Hematopoietic multipotent progenitor cell treated with erythropoietin and hydrocortisone succinate and interleukin-3 and kit ligand, for 6 days (in vitro differentiated cells): ENCODE measurements around the gene EFCAB6.
"Not testable (repeated sequence)": the region's sequence is repeated elsewhere in the genome, so short reads cannot be mapped to it uniquely, and the experiment has no call there.

Source experiments
- DNase-seq: peaks from one replicate; pipeline ENCODE4 v3.0.0-alpha.2; 2015

Gene EFCAB6

DNA sequence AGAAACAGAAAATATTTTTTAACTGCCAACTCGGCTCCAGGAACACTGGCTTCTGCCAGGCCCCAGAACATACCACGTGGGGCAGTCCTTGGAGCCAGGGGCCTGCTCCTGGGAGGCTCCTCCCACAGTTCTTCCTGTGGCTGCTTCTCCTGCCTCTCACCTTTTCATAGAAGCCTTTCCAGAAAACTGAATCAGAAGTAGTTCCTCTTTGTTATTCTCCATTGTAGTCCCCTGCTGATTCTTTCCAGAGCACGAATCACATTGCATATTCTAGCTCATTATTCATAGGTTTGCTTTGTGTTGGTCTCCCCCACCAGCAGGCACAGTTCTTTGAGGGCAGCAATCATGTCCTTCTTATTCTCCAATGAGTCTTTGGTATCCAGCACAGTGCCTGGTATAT, 106.0 kb downstream of the EFCAB6 start:
- DNase-seq: no peak

DNA sequence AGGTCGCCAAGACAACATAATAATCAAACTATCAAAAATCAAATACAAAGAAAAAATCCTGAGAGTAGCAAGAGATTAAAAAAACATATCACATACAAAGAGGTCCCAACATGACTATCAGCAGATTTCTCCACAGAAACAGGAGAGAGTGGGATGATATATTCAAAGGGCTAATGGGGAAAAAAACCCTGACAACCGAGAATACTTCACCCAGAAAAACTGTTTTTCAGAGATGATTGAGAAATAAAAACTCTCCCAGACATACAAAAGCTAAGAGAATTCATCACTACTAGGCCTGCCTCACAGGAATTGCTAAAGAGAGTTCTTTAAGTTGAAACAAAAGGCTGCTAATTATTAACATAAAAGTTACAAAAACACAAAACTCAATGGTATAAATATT, 108.1 kb downstream of the EFCAB6 start:
- no peak for DNase-seq

DNA sequence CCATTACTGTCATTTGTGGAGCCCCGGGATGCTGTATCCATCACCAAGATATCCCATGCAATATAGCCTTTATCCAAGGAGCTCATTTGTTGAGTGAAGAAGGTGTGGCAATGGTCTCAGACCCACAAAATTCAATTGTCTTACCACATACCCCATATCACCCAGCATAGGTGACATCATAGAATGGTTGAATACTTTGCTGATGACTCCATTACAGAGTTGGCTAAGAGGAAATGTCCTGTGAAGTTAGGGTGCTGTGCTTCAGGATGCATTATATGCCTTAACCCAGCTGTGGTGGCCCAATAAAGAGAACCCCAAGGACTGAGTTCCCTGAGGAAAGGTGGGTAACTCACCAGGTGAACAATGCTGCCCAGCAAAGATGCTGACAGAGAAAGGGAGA, 113.7 kb downstream of the EFCAB6 start:
- DNase-seq: no peak

DNA sequence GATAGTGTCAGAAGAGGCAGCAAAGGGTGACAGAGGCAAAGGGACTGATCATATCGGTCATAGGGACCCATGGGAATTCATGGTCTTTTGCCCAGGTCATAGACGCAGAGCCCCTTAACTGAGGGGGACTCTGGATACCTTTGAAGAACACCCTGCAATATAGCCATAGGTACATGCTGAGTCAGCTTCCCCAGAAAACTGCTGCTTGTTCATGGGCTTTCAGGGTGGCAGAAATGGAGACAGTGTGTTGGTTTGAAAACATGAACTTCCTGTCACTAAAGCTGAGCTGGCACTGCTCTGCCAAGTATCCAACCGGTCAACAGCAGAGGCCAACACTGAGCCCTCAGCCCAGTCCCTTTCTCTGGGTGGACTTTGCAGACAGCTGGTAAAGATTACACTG, 114.2 kb downstream of the EFCAB6 start:
- no peak for DNase-seq

DNA sequence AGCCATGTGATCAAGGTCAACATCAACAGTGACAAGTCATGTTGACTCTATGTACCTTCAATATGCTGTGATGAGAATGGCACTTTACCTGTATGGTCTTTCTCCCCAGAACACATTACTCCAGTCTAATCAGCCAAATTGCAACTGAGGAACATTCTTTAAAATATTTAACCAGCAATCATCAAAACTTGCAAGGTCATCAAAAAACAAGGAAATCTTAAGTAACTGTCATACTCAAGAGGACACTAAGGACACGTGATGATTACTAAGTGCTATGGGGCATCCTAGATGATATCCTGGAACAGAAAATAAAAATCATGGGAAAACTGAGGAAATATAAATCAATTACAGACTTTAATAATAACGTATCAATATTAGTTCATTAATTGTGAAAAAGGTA, 118.9 kb downstream of the EFCAB6 start:
- DNase-seq: no peak

DNA sequence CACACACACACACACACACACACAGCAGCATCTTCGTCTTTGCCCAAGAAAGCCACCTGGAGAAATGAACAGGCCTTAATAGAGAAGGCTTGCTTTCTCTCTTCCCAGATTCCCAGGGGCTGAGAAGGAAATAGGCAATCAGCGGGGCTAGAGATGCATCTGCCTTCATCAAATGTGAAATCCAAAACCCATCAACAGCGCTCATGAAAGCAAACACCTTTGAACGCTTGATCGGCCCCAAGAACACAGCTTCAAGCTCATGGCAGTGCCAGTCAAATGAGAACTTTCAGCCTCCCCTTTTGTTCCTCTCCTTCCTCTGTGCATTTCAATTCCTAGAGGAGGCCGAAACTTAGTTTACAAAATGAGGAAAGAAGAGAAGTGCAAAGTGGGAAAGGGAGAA, 122.7 kb downstream of the EFCAB6 start:
- no peak for DNase-seq

DNA sequence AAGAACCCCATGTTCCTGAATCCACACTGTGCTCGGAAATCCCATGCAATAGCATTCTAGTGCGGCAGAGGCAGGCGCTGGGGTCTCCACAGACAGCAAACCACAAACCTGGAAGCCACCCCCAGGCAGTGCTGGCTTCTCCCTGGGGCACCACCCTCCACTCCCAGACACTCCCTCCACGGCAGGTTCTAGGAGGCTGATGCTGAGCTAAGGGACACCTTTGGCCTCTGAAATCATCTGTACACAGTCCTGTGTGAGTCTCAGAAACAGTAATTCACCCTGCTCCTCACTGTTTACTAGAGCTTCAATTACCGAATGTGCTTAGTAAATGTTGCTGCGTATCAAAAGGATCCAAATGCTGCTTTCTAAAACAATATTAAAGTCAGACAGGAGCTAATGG, 129.3 kb downstream of the EFCAB6 start:
- no peak for DNase-seq

DNA sequence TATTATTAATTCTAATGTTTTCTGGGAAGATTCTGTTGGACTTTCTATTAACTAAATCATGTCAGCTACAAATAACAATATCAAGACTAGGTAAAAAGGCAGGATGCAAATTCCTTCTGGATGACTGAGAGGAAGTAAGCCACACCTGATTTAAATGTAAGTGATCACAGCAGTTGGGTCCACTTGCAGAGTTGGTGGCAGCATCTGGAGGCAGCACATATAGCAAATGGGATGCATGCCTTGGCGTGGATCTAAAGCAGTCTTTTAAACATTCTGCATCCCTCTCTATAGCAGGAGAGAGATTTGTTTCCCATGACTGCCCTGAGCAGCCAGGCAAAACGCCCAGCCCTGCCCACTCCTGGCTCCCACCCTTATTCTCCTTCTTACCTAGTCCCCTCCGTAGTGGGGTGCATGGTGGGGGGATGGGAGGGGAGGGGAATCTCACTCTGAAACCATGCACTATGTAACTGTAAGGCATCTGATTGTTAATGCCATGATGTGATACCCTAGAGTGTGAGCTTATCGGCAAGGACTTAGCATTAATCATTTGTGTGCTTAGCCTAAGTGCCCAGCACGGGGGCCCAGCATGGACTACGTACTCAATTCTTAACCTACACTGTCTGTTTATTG, 130.3 kb downstream of the EFCAB6 start:
- no peak for DNase-seq

DNA sequence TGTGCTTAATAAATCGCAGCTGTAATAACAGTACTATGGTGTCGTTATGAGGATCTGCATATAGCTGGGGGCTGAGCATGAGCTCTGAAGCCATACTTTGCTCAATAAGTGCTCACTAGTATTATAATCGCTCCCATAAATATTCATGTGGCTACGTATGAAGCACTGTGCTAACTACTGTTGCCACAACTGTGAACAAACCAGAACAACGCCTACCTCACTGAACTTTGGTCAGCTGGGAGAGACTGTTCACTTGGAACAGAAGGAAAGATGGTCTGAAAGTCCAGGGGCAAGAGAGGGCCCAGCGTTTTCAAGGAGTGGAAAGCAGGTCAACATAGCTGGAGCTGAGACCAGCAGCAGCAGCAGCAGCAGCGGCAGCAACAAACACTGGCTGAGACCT, 141.6 kb downstream of the EFCAB6 start:
- DNase-seq: no peak

DNA sequence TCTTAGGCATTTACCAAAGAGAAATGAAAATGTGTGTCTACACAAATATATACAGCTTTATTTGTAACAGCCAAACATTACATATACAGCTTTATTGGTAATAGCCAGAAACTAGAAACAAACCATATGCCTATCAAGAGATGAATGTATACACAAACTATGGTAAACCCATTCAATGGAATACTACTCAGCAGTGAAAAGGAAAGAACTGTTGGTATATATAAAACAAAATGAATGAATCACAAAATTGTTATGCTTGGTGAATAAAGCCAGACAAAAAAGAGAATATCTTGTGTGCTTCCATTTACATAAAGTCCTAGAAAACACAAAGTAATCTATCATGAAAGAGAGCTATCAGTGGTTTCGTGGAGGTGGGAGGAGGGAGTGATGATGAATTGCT, 142.9 kb downstream of the EFCAB6 start:
- DNase-seq: no peak

DNA sequence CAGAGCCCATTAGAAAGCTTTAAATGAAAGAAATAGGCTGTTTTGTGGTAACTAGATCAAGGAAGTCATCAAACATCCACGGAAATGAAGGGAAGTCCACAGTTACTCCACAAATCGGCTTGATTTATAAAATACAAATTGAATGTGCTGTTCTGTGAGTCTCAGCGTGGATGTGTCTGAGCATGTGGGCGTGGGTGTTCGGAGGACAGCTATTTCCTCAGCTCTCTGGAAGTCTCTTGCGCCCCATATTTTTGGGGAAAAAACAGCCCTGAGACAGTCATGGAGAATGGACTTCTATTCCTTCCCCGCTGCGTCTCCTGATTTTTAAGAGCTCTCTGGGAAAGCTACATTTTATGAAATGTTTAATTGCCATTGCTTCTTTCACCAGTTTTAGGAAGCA, 144.4 kb downstream of the EFCAB6 start:
- DNase-seq: no peak

DNA sequence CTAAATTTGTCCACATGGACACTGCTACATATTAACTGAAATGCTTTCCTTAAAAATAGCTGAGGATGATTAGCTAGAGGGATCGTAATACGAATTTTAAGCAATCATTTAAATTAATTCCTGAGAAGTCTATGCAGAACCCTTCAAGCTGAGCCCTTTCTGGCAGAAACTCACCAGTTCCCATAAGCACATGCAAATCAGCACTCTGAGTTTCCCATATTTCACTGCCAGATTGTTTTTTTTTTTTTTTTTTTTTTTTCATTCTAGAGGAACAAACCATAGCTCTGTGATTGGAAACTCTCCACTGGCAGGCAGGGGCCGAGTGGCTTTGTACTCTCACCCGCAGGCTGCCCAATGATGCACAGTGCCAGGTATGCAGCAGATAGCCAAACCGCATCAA, 145.6 kb downstream of the EFCAB6 start:
- no peak for DNase-seq

DNA sequence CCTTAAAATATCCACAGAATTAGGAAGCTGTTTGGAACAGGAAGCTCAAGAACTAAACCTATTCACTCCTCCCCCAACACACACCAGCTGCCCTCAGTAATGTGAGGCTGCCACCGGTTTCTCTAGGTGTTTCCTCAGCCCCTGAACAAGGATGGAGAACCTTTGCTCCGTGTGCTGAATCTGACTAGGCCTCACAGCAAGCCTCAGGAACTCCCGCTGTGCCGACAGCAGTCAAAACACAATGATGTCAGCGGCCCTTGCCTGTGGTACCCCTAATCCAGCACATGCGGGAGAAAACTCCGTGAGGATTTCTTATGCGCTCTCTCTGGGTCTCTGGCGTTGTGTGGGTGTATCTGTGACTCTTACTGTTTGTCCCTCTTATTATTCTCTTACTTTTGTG, 153.3 kb downstream of the EFCAB6 start:
- DNase-seq: no peak

DNA sequence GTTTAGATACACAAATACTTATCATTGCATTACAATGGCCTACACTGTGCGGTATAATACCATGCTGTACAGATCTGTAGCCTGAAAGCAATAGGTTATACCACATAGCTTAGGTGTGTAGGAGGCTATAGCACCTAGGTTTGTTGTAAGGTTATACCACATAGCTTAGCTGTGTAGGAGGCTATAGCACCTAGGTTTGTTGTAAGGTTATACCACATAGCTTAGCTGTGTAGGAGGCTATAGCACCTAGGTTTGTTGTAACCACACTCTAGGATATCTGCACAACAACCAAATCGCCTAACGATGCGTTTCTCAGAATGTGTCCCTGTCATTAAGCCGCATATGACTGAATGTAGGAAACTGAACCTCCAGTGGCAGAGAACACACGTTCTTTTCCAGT, 155.5 kb downstream of the EFCAB6 start:
- DNase-seq: not testable (repeated sequence)

DNA sequence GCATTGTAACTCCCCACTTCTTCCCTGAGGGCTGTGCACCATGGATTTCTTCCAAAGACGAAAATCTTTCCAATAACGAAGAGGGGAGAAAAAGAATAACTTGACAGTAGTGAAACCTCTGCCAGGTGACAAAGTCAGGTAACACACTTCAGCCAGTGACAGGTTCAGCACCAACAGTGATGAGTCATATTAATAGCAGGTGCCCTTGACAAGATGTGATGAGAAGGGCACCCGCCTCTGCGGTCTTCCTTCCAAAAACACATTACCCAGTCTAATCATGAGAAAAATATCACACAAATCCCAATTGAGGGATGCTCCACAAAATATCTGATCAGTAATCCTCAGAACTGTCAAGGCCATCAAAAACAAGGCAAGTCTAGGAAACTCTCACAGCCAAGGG, 157.8 kb downstream of the EFCAB6 start:
- no peak for DNase-seq

DNA sequence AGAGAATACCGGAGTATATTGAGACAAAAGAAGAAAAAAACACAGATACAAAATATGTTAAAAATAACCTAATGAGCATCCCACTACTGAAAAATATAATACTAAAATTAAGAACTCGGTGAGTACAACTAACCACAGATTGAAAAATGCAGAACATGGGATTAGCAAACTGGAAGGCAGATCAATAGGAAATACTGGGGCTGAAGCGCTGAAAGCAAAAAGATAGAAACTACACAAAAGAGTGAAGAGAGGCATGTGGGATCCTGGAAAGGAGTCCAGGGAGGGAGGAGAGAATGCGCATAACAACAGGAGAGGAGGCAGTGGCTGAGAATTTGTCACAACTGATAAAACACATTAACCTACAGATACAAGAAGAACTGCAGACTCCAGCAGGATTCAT, 159.3 kb downstream of the EFCAB6 start:
- DNase-seq: no peak

DNA sequence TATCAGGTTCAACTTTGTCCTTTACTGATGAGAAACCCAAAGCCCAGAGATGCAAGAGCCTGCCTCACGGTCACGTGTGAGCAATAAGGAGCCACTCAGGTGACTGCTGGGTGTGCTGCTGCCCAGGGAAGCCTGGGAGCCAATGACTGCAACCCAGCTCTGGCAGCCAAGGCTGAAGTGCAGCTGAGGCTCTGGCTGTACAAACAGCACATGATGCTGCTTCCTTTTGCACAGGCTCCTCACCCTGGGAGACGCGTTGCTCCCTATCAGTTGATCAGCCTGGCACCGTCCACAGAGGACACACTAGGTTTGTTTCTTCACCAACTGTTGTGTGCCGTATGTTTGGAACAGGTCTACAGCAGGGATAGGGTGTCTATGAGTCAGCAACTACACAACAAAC, 168.7 kb downstream of the EFCAB6 start:
- DNase-seq: no peak

DNA sequence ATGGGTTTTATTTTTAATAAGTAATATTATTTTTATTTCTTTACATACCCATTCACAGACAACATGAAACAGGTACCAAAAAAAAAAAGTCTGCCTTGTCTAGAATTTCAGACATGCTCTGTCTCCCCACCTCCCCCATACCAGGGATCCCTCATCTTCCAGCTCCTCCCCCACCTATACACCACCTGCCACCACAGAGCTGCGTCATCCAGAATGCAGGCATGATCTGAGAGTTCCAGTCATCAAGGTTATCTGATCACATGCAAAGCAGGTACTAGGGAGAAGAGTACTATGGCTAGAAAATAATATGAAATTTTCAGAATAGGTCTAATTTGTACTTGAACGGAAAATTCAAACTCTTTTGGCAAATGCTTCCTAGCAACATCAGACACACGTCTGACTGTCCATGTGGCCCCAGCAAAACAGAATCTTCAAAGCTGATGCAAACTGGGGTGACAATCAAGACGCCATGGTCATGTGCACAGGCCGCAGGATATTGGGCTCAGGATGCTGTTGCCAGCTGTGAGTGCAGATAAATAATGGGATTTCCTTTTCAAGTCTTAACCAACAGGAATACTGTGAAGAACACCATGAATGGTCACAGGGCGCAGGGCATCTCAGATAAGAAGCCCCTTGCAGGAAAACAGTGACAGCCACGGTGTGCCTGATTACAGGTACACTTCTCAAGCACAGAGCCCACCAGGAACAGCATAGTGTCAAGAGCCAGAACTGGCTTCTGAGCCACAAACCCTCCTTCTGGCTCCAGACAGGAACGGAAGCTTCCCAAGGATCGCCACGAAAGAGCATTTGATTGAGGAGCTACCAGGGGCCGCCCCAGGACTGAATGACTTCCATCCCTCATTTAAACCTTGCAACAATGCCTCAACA, 169.5 kb downstream of the EFCAB6 start:
- no peak for DNase-seq

DNA sequence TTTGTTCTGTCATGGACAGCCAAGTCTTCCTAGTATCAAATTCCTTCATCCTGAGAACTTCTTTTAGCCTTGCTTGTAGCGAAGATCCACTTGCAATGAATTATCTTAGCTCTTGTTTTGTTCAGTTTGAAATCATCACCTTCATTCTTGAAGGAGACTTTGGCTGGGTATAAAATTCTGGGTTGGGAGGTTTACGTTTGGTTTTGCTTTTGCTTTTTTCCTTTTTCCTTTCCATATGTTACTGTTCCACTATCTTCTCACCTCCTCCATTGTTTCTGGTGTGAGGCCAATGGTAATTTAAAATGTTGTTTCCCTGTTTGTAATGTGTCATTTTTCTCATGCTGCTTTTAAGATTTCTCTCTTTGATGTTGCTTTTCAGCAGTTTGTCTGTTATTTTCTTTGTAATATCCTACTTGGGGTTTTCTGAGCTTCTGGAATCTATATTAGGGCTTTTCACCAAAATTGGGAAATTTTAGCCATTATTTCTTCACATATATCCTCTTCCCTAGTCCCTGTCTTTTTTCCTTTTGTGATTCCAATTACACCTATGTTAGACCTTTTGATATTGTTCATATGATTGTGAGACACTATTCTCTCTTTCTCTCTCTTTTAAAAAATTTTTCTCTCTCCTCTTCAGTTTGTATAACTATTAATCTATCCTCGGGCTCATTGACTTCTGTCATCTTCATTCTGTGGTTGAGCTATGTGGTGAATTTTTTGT, 172.7 kb downstream of the EFCAB6 start:
- DNase-seq: no peak

DNA sequence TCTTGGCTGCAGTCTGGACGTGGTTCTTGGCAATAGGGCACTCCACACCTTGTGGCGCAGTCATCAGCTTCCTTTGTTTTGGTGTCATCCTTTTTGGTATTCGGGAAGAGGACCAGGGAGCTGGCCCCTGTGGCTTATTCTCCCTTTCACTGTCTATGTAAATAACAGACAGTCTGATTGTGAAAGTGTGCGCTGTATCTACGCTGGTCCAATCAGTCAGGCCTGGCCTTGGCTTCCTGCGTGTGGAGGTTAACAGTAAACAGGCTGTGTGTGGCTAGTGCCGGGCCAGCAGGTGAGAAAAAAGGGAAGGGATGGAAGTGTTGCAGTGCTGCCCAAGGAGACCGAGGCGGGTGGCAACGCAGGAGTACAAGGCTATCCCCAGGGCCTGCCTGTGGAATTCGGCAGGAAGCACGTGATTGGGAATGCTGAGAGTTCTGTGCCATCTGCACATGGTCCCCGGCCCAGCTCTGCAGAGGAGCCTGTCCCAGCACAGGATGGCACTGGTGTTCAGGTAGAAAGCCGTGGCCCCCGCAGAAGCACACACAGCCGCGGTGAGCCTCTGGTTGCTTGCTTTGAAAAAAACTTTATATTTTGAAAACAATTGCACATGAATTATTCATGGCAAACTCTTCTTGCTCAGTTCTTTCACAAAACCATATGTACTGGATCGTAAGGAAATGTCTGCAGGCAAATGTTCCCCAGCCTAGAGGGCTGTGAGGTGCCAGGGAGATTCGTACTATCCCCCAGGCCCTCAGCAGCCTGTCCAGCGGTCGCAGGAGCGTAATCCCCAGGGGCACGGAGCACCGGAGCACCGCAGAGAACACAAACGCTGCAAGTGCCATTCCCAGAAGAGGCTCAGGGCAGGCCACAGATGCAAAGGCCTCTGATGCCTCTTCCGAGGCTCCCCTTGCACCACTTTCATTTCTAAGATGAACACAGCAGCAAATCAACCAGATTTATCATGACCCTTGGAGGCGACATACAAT, 174.5 kb downstream of the EFCAB6 start:
- DNase-seq: no peak

DNA sequence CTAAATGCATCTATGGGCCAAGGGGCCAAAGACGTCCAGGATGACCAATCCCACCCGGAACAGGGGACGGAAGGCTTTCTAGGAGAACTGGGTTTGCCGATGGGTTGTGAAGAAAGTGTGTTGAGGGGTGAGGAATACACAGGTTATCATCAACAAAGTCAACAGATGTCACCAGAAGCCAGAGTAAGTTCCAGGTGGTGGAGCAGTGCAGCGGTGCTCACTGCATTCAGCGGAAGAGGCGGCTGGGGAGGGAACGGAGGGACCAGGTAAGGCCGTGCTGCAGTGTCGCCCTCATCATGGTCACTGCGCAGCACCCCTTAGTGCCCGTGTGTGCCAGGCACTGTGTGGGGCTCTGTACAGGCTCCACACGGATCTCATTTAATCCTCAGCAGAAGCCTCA, 176.0 kb downstream of the EFCAB6 start:
- DNase-seq: no peak

DNA sequence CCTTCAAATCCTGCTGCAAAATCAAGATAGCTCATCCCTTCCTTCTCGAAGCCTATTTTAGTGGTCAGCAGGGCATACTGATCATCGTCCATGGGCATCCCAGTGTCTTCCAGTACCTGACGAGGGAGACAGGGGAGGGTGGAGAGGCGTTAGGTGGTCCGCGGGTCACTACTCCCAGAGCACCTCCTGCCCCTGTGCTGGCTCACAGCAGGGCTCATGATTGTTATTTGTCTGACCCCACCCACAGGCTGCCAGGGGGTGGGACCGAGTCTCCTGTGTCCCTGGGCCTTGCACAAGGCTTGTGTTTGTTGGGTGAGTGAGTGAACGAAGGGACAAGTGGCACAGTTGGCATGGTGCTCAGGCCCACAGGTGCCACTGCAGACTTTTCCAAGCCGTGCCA, 177.0 kb downstream of the EFCAB6 start:
- no peak for DNase-seq

DNA sequence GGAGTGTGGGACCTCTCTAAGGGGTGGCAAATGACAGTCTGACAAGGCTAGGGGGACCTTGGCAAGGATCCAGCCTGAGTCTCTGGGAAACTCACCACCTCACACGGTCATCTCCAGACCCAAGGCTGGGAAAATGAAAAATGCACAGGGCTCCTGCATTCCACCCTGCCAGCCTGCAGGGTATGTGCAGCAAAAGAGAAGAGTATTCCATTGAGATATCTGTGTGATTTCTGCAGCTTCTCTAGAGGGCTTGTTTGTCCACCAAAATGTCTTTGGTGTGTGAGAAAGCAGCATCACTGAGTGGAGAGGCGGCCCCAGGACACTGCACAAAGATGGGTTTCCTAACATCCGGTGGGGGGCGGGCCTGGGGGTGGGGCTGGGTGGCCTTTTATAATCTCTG, 177.8 kb downstream of the EFCAB6 start:
- DNase-seq: no peak
